ENCODE data around the gene CYB5A.

The CYB5A gene

DNA sequence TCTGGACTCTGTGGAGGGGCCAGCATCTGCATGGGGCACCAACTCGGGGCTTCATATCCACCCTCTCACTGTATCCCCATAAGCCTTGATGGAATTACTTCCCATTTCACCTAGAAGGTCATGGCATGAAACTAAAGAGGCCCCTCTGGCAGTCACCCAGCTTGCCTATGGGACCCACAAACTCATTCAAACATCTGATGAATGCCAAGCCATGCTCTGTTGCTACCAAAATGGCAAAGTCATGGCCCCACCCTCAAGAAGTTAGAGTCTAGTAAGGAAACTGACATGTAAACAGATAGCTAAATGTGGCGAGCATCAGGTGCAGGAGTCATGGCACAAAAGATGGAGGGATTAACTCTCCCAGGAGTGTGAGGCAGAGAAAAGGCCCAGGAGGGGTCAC is 14.5 kb downstream of the CYB5A start:
- H3K9ac ChIP-seq (ENCODE audit: low read length) = no peak overlapping the region
- no peak overlapping the region for H4K8ac ChIP-seq (ENCODE audit: low read length)
- H3K4me1 ChIP-seq (ENCODE audit: control insufficient read depth, insufficient read depth, low read depth, low read length) = peaks cover 5% of the 10 kb centered on the region
- H3K18ac ChIP-seq (ENCODE audit: low read depth in 1 of 2, low read length in 2 of 2) = no peak overlapping the region
- H3K4me2 ChIP-seq (ENCODE audit: low read length, poor library complexity, severe bottlenecking) = no peak overlapping the region
- H3K79me1 ChIP-seq (replicated peaks; ENCODE audit: low read length, poor library complexity, severe bottlenecking) = peaks cover 48% of the 10 kb centered on the region
- no peak overlapping the region for H3K14ac ChIP-seq (ENCODE audit: low read length in 2 of 2)
- no peak overlapping the region for H2AFZ ChIP-seq (ENCODE audit: low read depth, low read length)
- no peak overlapping the region for H2BK12ac ChIP-seq (ENCODE audit: low read length in 2 of 2)
- H3K4ac ChIP-seq (ENCODE audit: low read depth in 1 of 2, low read length in 2 of 2) = no peak overlapping the region
- no peak overlapping the region for H2BK15ac ChIP-seq (ENCODE audit: low read depth, poor library complexity, severe bottlenecking)
- H3K27ac ChIP-seq (ENCODE audit: low read length, poor library complexity, severe bottlenecking) = no peak overlapping the region
- H3K27me3 ChIP-seq (ENCODE audit: control insufficient read depth in 1 of 2, insufficient read depth in 1 of 2, low read length in 2 of 2) = no peaks in the 10 kb centered on the region
- no peak overlapping the region for H3K4me3 ChIP-seq (ENCODE audit: insufficient read depth in 1 of 2, low read depth in 1 of 2, low read length in 2 of 2)
- no peak for DNase-seq
- no peak overlapping the region for H2AK5ac ChIP-seq (ENCODE audit: low read length, severe bottlenecking)
- peaks cover 0 to 17% of the 10 kb centered on the region in 2 experiments for H3K36me3 ChIP-seq (ENCODE audit: control insufficient read depth in 1 of 2, insufficient read depth in 2 of 2, low read depth in 1 of 2, low read length in 2 of 2)
- no peak overlapping the region for H4K91ac ChIP-seq (ENCODE audit: low read length)
- no peak overlapping the region for H2BK120ac ChIP-seq (ENCODE audit: low read depth, low read length)
- no peak overlapping the region for H3K23ac ChIP-seq (ENCODE audit: low read length in 2 of 2)
- no peak overlapping the region for H2BK5ac ChIP-seq (ENCODE audit: low read depth, low read length, poor library complexity, severe bottlenecking)
- H3K9me3 ChIP-seq (ENCODE audit: control insufficient read depth, low read length) = no peaks in the 10 kb centered on the region
- 97% methylated on average over 2 of the region's 2 CpGs for WGBS

DNA sequence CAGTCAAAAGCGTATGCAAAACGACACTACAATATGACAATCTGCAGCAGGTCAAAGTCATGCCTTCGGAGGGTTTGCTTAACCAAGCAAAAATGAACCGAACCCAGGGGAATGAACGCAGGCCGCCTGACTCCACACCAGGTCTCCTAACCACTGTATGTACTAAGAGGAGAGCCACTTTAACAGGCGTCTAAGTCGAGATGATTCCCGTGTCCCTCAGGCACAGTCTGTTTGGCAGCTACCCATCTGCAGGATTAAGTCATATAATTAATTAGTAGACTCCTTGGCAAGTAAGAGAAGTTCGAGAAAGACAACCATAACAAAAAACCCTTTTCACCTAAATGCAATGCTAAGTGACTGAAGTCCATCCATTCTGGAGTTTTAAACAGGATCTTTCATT is 15.2 kb downstream of the CYB5A start:
- Histone ChIP-seq H3K4me2 (ENCODE audit: low read length, poor library complexity, severe bottlenecking) (no peak overlapping the region), H2BK12ac (ENCODE audit: low read length in 2 of 2) (no peak overlapping the region), H3K36me3 (ENCODE audit: control insufficient read depth in 1 of 2, insufficient read depth in 2 of 2, low read depth in 1 of 2, low read length in 2 of 2) (peaks cover 0 to 17% of the 10 kb centered on the region in 2 experiments), H4K91ac (ENCODE audit: low read length) (no peak overlapping the region), H3K4me1 (ENCODE audit: control insufficient read depth, insufficient read depth, low read depth, low read length) (peaks cover 2% of the 10 kb centered on the region), H3K23ac (ENCODE audit: low read length in 2 of 2) (no peak overlapping the region), H3K18ac (ENCODE audit: low read depth in 1 of 2, low read length in 2 of 2) (no peak overlapping the region), H3K14ac (ENCODE audit: low read length in 2 of 2) (no peak overlapping the region), H3K27me3 (ENCODE audit: control insufficient read depth in 1 of 2, insufficient read depth in 1 of 2, low read length in 2 of 2) (no peaks in the 10 kb centered on the region), H2AK5ac (ENCODE audit: low read length, severe bottlenecking) (no peak overlapping the region), H2AFZ (ENCODE audit: low read depth, low read length) (no peak overlapping the region), H2BK5ac (ENCODE audit: low read depth, low read length, poor library complexity, severe bottlenecking) (no peak overlapping the region), H3K9ac (ENCODE audit: low read length) (no peak overlapping the region), H3K27ac (ENCODE audit: low read length, poor library complexity, severe bottlenecking) (no peak overlapping the region), H3K9me3 (ENCODE audit: control insufficient read depth, low read length) (no peaks in the 10 kb centered on the region), H3K4ac (ENCODE audit: low read depth in 1 of 2, low read length in 2 of 2) (no peak overlapping the region), H2BK120ac (ENCODE audit: low read depth, low read length) (no peak overlapping the region), H4K8ac (ENCODE audit: low read length) (no peak overlapping the region), H2BK15ac (ENCODE audit: low read depth, poor library complexity, severe bottlenecking) (no peak overlapping the region), H3K79me1 (replicated peaks; ENCODE audit: low read length, poor library complexity, severe bottlenecking) (peaks cover 46% of the 10 kb centered on the region), H3K4me3 (ENCODE audit: insufficient read depth in 1 of 2, low read depth in 1 of 2, low read length in 2 of 2) (no peak overlapping the region)
- no peak for DNase-seq
- WGBS = 84% methylated on average over 9 of the region's 10 CpGs

DNA sequence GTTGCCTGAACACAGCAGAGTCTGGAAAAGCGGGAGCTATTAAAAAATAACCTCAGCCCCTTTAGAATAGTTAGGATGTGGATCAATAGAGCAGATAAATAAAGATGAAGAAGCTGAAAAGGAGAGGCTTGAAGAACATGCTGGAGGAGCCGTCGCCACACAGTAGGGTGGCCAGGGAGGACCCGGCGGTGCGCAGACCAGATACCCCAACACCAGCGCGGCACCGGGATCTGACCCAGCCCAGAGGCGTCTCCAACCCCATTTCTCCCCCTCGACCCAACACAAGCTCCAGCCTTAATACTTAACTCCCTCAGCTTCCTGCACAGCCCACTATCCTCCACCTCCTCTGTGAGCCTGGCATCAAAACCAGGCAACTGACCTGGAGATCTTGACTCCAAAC is 16.0 kb downstream of the CYB5A start:
- Histone ChIP-seq H3K23ac (ENCODE audit: low read length in 2 of 2) (no peak overlapping the region), H4K8ac (ENCODE audit: low read length) (no peak overlapping the region), H3K14ac (ENCODE audit: low read length in 2 of 2) (no peak overlapping the region), H2BK12ac (ENCODE audit: low read length in 2 of 2) (peak overlapping the region in 1 of 2 experiments; percentile 3), H2AK5ac (ENCODE audit: low read length, severe bottlenecking) (no peak overlapping the region), H2BK120ac (ENCODE audit: low read depth, low read length) (no peak overlapping the region), H3K9ac (ENCODE audit: low read length) (no peak overlapping the region), H3K36me3 (ENCODE audit: control insufficient read depth in 1 of 2, insufficient read depth in 2 of 2, low read depth in 1 of 2, low read length in 2 of 2) (peaks cover 0 to 17% of the 10 kb centered on the region in 2 experiments), H3K27ac (ENCODE audit: low read length, poor library complexity, severe bottlenecking) (no peak overlapping the region), H3K27me3 (ENCODE audit: control insufficient read depth in 1 of 2, insufficient read depth in 1 of 2, low read length in 2 of 2) (no peaks in the 10 kb centered on the region), H2BK15ac (ENCODE audit: low read depth, poor library complexity, severe bottlenecking) (peak overlapping the region; percentile 89), H3K18ac (ENCODE audit: low read depth in 1 of 2, low read length in 2 of 2) (no peak overlapping the region), H3K4me2 (ENCODE audit: low read length, poor library complexity, severe bottlenecking) (no peak overlapping the region), H3K4ac (ENCODE audit: low read depth in 1 of 2, low read length in 2 of 2) (no peak overlapping the region), H3K79me1 (replicated peaks; ENCODE audit: low read length, poor library complexity, severe bottlenecking) (peaks cover 38% of the 10 kb centered on the region), H3K4me1 (ENCODE audit: control insufficient read depth, insufficient read depth, low read depth, low read length) (no peaks in the 10 kb centered on the region), H2AFZ (ENCODE audit: low read depth, low read length) (no peak overlapping the region), H4K91ac (ENCODE audit: low read length) (no peak overlapping the region), H3K4me3 (ENCODE audit: insufficient read depth in 1 of 2, low read depth in 1 of 2, low read length in 2 of 2) (no peak overlapping the region), H2BK5ac (ENCODE audit: low read depth, low read length, poor library complexity, severe bottlenecking) (no peak overlapping the region), H3K9me3 (ENCODE audit: control insufficient read depth, low read length) (no peaks in the 10 kb centered on the region)
- WGBS = 90% methylated on average over 11 of the region's 11 CpGs
- DNase-seq = no peak

DNA sequence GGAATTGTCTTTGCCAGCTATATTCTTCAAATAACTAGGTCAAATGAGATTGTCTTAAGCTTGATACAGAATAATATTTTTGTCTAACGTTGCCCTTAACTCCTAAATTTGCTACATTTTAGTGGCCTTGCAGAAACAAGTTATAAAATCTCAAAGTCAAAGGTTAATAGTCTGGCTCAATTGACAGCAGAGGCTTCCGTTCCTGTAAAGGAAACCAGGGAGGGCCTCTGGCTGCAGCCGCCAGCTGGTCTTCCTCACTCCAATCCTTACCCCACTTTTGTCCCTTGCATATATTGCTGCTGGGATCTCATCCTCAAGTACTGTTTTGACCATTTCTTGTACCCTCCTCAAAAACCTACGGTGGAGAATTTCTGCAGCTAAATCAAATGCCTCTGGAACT is 17.1 kb downstream of the CYB5A start:
- Histone ChIP-seq H2BK12ac (ENCODE audit: low read length in 2 of 2) (no peak overlapping the region), H3K4me2 (ENCODE audit: low read length, poor library complexity, severe bottlenecking) (no peak overlapping the region), H4K8ac (ENCODE audit: low read length) (peak overlapping the region; percentile 33), H2BK15ac (ENCODE audit: low read depth, poor library complexity, severe bottlenecking) (no peak overlapping the region), H3K27ac (ENCODE audit: low read length, poor library complexity, severe bottlenecking) (no peak overlapping the region), H3K4me1 (ENCODE audit: control insufficient read depth, insufficient read depth, low read depth, low read length) (no peaks in the 10 kb centered on the region), H3K14ac (ENCODE audit: low read length in 2 of 2) (no peak overlapping the region), H2AK5ac (ENCODE audit: low read length, severe bottlenecking) (no peak overlapping the region), H3K36me3 (ENCODE audit: control insufficient read depth in 1 of 2, insufficient read depth in 2 of 2, low read depth in 1 of 2, low read length in 2 of 2) (peaks cover 0 to 13% of the 10 kb centered on the region in 2 experiments), H3K79me1 (replicated peaks; ENCODE audit: low read length, poor library complexity, severe bottlenecking) (peaks cover 38% of the 10 kb centered on the region), H3K9ac (ENCODE audit: low read length) (no peak overlapping the region), H4K91ac (ENCODE audit: low read length) (no peak overlapping the region), H3K4me3 (ENCODE audit: insufficient read depth in 1 of 2, low read depth in 1 of 2, low read length in 2 of 2) (no peak overlapping the region), H2BK5ac (ENCODE audit: low read depth, low read length, poor library complexity, severe bottlenecking) (no peak overlapping the region), H2BK120ac (ENCODE audit: low read depth, low read length) (no peak overlapping the region), H2AFZ (ENCODE audit: low read depth, low read length) (no peak overlapping the region), H3K4ac (ENCODE audit: low read depth in 1 of 2, low read length in 2 of 2) (no peak overlapping the region), H3K18ac (ENCODE audit: low read depth in 1 of 2, low read length in 2 of 2) (peak overlapping the region in 1 of 2 experiments; percentile 33), H3K27me3 (ENCODE audit: control insufficient read depth in 1 of 2, insufficient read depth in 1 of 2, low read length in 2 of 2) (no peaks in the 10 kb centered on the region), H3K23ac (ENCODE audit: low read length in 2 of 2) (no peak overlapping the region), H3K9me3 (ENCODE audit: control insufficient read depth, low read length) (no peaks in the 10 kb centered on the region)
- 10% methylated on average over 4 of the region's 4 CpGs for WGBS
- DNase-seq = peak; percentile 30
